ENCODE results near the gene CD93. TPM values are rescaled to one million over a fixed set of nuclear protein-coding genes. Genes with fewer than 3 reads are reported as not detected.
A peak's percentile ranks its signal among the peaks of the same experiment; 100 is the strongest.

Gene CD93
- total and polyA plus RNA-seq, 2 of the 8 experiments (the other 6 are each of a cell fraction or from before 2014, with no cell fraction given): under 0.01 to 0.07 TPM

GRCh38 chr20:23050847-23051627, 35.1 kb downstream of the CD93 start (continued):
- no peak for TF ChIP-seq SIRT6 (IDR thresholded peaks at IDR 0.05; ENCODE audit: low read length)
- TF ChIP-seq MAX (IDR thresholded peaks at IDR 0.05): peak; percentile 42
- TF ChIP-seq KDM4A (IDR thresholded peaks at IDR 0.05; ENCODE audit: low read depth, low read length, severe bottlenecking): peak; percentile 85
- no peak for TF ChIP-seq CEBPB (IDR thresholded peaks at IDR 0.05; ENCODE audit: low read depth, low read length)
- TF ChIP-seq SP4 (IDR thresholded peaks at IDR 0.05; ENCODE audit: low read length): no peak
- no peak for TF ChIP-seq CREB1 (IDR thresholded peaks at IDR 0.05)
- no peak for TF ChIP-seq RXRA (IDR thresholded peaks at IDR 0.05; ENCODE audit: insufficient read depth, low read depth, low read length)
- TF ChIP-seq SP1 (IDR thresholded peaks at IDR 0.05; ENCODE audit: low read depth, low read length): peak; percentile 57; the same call in 1 of the 2 replicates
- no peak for TF ChIP-seq NANOG (IDR thresholded peaks at IDR 0.05; ENCODE audit: insufficient read depth, low read depth, low read length, poor library complexity, severe bottlenecking)
- no peak for TF ChIP-seq GTF2F1 (IDR thresholded peaks at IDR 0.05; ENCODE audit: borderline replicate concordance, low read depth, low read length)
- no peak for TF ChIP-seq EGR1 (IDR thresholded peaks at IDR 0.05; ENCODE audit: borderline replicate concordance, low read depth, low read length)
- no peak for TF ChIP-seq BRCA1 (IDR thresholded peaks at IDR 0.05; ENCODE audit: low read depth, low read length)
- TF ChIP-seq POLR2A (IDR thresholded peaks at IDR 0.05; ENCODE audit: control extremely low read depth in 1 of 2, low read depth in 2 of 2, low read length in 2 of 2): no peak
- TF ChIP-seq TCF12 (IDR thresholded peaks at IDR 0.05; ENCODE audit: low read depth, low read length): 0 out of 2 replicates have a peak, but pooled peaks have one; percentile 8
- TF ChIP-seq FOSL1 (IDR thresholded peaks at IDR 0.05; ENCODE audit: insufficient read depth, low read depth, low read length): no peak

Measured in H1 (cell line).